ENCODE results near the gene LMF1.

LMF1 gene

GRCh38 chr16:967546-968295 is 3.1 kb downstream of the LMF1 start:
- in situ Hi-C loops (cut with HindIII; ENCODE audit: low sequenced_read_pairs): no loop called here
- no peak for DNase-seq (ENCODE audit: low read depth, low spot score)
- TF ChIP-seq CTCF (IDR thresholded peaks at IDR 0.05; ENCODE audit: low read depth, low read length): no peak
- H3K4me3 ChIP-seq (ENCODE audit: low read depth, low read length): no peak overlapping the region

- no peak for TF ChIP-seq CTCF (IDR thresholded peaks at IDR 0.05; ENCODE audit: low read depth, low read length)
- in situ Hi-C loops (cut with HindIII; ENCODE audit: low sequenced_read_pairs): no loop called here
- H3K4me3 ChIP-seq (ENCODE audit: low read depth, low read length): no peak overlapping the region
- DNase-seq (ENCODE audit: low read depth, low spot score): no peak
Observed at GRCh38 chr16:967077-967541, 3.7 kb downstream of the LMF1 start.

- H3K4me3 ChIP-seq (ENCODE audit: low read depth, low read length): no peak overlapping the region
- in situ Hi-C loops (cut with HindIII; ENCODE audit: low sequenced_read_pairs): no loop called here
- TF ChIP-seq CTCF (IDR thresholded peaks at IDR 0.05; ENCODE audit: low read depth, low read length): no peak
- no peak for DNase-seq (ENCODE audit: low read depth, low spot score)
Observed at GRCh38 chr16:966505-966904, 4.3 kb downstream of the LMF1 start.

GRCh38 chr16:966035-966434 is 4.7 kb downstream of the LMF1 start:
- no peak for TF ChIP-seq CTCF (IDR thresholded peaks at IDR 0.05; ENCODE audit: low read depth, low read length)
- DNase-seq (ENCODE audit: low read depth, low spot score): no peak
- in situ Hi-C loops (cut with HindIII; ENCODE audit: low sequenced_read_pairs): no loop called here
- H3K4me3 ChIP-seq (ENCODE audit: low read depth, low read length): no peak overlapping the region

- no peak for TF ChIP-seq CTCF (IDR thresholded peaks at IDR 0.05; ENCODE audit: low read depth, low read length)
- no peak overlapping the region for H3K4me3 ChIP-seq (ENCODE audit: low read depth, low read length)
- DNase-seq (ENCODE audit: low read depth, low spot score): no peak
- in situ Hi-C loops (cut with HindIII; ENCODE audit: low sequenced_read_pairs): no loop called here
Observed at GRCh38 chr16:965487-965886, 5.3 kb downstream of the LMF1 start.

- TF ChIP-seq CTCF (IDR thresholded peaks at IDR 0.05; ENCODE audit: low read depth, low read length): no peak
- no peak overlapping the region for H3K4me3 ChIP-seq (ENCODE audit: low read depth, low read length)
- no peak for DNase-seq (ENCODE audit: low read depth, low spot score)
- in situ Hi-C loops (cut with HindIII; ENCODE audit: low sequenced_read_pairs): no loop called here
Observed at GRCh38 chr16:965036-965395, 5.8 kb downstream of the LMF1 start.

All from astrocyte of the spinal cord (primary cell).